ENCODE results near the gene TBC1D12.

Gene TBC1D12

GRCh38 chr10:94402204-94402842 is at the start of gene TBC1D12:
TBC1D12 (plus strand) TSS chr10:94402541; CDS start chr10:94402614, 73 bp downstream.
- TF ChIP-seq CTCF (conservative IDR thresholded peaks at IDR 0.05; ENCODE audit: low read depth, low read length): no peak
- H3K4me1 ChIP-seq (ENCODE audit: low read depth, poor library complexity, severe bottlenecking): peaks cover 20% of the 10 kb centered on the region
- H3K27me3 ChIP-seq (ENCODE audit: insufficient read depth, low read depth): no peaks in the 10 kb centered on the region
- H3K4me2 ChIP-seq: peak within 1 kb of the TSS; percentile 65
- H3K9ac ChIP-seq: peak within 1 kb of the TSS; percentile 66
- H3K36me3 ChIP-seq (ENCODE audit: insufficient read depth): no peaks in the 10 kb centered on the region
- peaks cover 36% of the 10 kb centered on the region for H3K79me2 ChIP-seq (ENCODE audit: insufficient read depth, low read depth)
- H3K27ac ChIP-seq: peak within 1 kb of the TSS; percentile 82
- no peaks in the 10 kb centered on the region for H4K20me1 ChIP-seq (ENCODE audit: insufficient read depth)
- H2AFZ ChIP-seq (ENCODE audit: low read depth): peak within 1 kb of the TSS; percentile 84
- no peak within 1 kb of the TSS for H3K4me3 ChIP-seq (IDR thresholded peaks at IDR 0.05; ENCODE audit: insufficient read depth, low read depth, low read length)

- H3K9ac ChIP-seq: no peak overlapping the region
- no peak overlapping the region for H3K4me3 ChIP-seq (IDR thresholded peaks at IDR 0.05; ENCODE audit: insufficient read depth, low read depth, low read length)
- peaks cover 7% of the 10 kb centered on the region for H3K4me1 ChIP-seq (ENCODE audit: low read depth, poor library complexity, severe bottlenecking)
- 0 out of 2 replicates have a peak, but pooled peaks cover 10% of the 10 kb centered on the region for H3K36me3 ChIP-seq (ENCODE audit: insufficient read depth)
- no peaks in the 10 kb centered on the region for H4K20me1 ChIP-seq (ENCODE audit: insufficient read depth)
- no peaks in the 10 kb centered on the region for H3K27me3 ChIP-seq (ENCODE audit: insufficient read depth, low read depth)
- H3K4me2 ChIP-seq: no peak overlapping the region
- H3K79me2 ChIP-seq (ENCODE audit: insufficient read depth, low read depth): 0 out of 2 replicates have a peak, but pooled peaks cover 3% of the 10 kb centered on the region
- no peak overlapping the region for H3K27ac ChIP-seq
- TF ChIP-seq CTCF (conservative IDR thresholded peaks at IDR 0.05; ENCODE audit: low read depth, low read length): no peak
- H2AFZ ChIP-seq (ENCODE audit: low read depth): no peak overlapping the region
These were observed 49.0 kb upstream of the TBC1D12 start for GRCh38 chr10:94353336-94353735.

- H4K20me1 ChIP-seq (ENCODE audit: insufficient read depth): 0 out of 2 replicates have a peak, but pooled peaks cover 3% of the 10 kb centered on the region
- no peak overlapping the region for H3K4me2 ChIP-seq
- H3K79me2 ChIP-seq (ENCODE audit: insufficient read depth, low read depth): peaks cover 14% of the 10 kb centered on the region; the same call in 1 of the 2 replicates
- H3K4me1 ChIP-seq (ENCODE audit: low read depth, poor library complexity, severe bottlenecking): peaks cover 2% of the 10 kb centered on the region
- H3K27ac ChIP-seq: no peak overlapping the region
- no peaks in the 10 kb centered on the region for H3K27me3 ChIP-seq (ENCODE audit: insufficient read depth, low read depth)
- no peak overlapping the region for H3K4me3 ChIP-seq (IDR thresholded peaks at IDR 0.05; ENCODE audit: insufficient read depth, low read depth, low read length)
- TF ChIP-seq CTCF (conservative IDR thresholded peaks at IDR 0.05; ENCODE audit: low read depth, low read length): no peak
- no peak overlapping the region for H3K9ac ChIP-seq
- H2AFZ ChIP-seq (ENCODE audit: low read depth): no peak overlapping the region
- H3K36me3 ChIP-seq (ENCODE audit: insufficient read depth): 0 out of 2 replicates have a peak, but pooled peaks cover 10% of the 10 kb centered on the region
These were observed 46.5 kb upstream of the TBC1D12 start for GRCh38 chr10:94355841-94356240.

GRCh38 chr10:94357193-94357592 is 45.1 kb upstream of the TBC1D12 start:
- Histone ChIP-seq H3K9ac (no peak overlapping the region), H3K36me3 (ENCODE audit: insufficient read depth) (0 out of 2 replicates have a peak, but pooled peaks cover 10% of the 10 kb centered on the region), H3K79me2 (ENCODE audit: insufficient read depth, low read depth) (peaks cover 28% of the 10 kb centered on the region), H4K20me1 (ENCODE audit: insufficient read depth) (0 out of 2 replicates have a peak, but pooled peaks cover 3% of the 10 kb centered on the region), H3K27me3 (ENCODE audit: insufficient read depth, low read depth) (no peaks in the 10 kb centered on the region), H3K4me3 (IDR thresholded peaks at IDR 0.05; ENCODE audit: insufficient read depth, low read depth, low read length) (no peak overlapping the region), H3K4me1 (ENCODE audit: low read depth, poor library complexity, severe bottlenecking) (peaks cover 12% of the 10 kb centered on the region), H3K27ac (no peak overlapping the region), H2AFZ (ENCODE audit: low read depth) (no peak overlapping the region), H3K4me2 (no peak overlapping the region)
- TF ChIP-seq CTCF (conservative IDR thresholded peaks at IDR 0.05; ENCODE audit: low read depth, low read length): no peak
